ENCODE measurements around the gene FCAMR.

Gene FCAMR

GRCh38 chr1:206955476-206956451, 14.5 kb downstream of the FCAMR start:
- peak in 3 of 4 experiments; percentile 50 to 84 (median 76) for DNase-seq

GRCh38 chr1:206954459-206955342, 15.6 kb downstream of the FCAMR start:
- DNase-seq: no peak

- DNase-seq: peak in 2 of 4 experiments; percentile 11 to 15
These were observed 16.6 kb downstream of the FCAMR start for GRCh38 chr1:206953626-206954025.

GRCh38 chr1:206953126-206953525, 17.1 kb downstream of the FCAMR start:
- no peak for DNase-seq

- DNase-seq: peak; percentile 88 to 95 (median 90)
These were observed 18.1 kb downstream of the FCAMR start for GRCh38 chr1:206952171-206952570.

GRCh38 chr1:206951318-206952100, 18.8 kb downstream of the FCAMR start:
- DNase-seq: peak in 2 of 4 experiments; percentile 19 to 31

- DNase-seq: peak in 1 of 4 experiments; percentile 11
These were observed 20.6 kb downstream of the FCAMR start for GRCh38 chr1:206949641-206950040.

- DNase-seq: peak; percentile 70 to 85 (median 82)
These were observed 21.1 kb downstream of the FCAMR start for GRCh38 chr1:206949208-206949607.

GRCh38 chr1:206947255-206947654, 23.0 kb downstream of the FCAMR start:
- DNase-seq: peak; percentile 51 to 73 (median 63)

GRCh38 chr1:206946261-206946660, 24.0 kb downstream of the FCAMR start, which contains the start of gene PIGR:
TSS of gene PIGR (minus strand) at chr1:206946466. CDS start at chr1:206940531, 5,935 bp downstream.
- no peak for DNase-seq

GRCh38 chr1:206945779-206946178, 24.5 kb downstream of the FCAMR start:
- DNase-seq: no peak

- no peak for DNase-seq
These were observed 25.6 kb downstream of the FCAMR start for GRCh38 chr1:206944703-206945102.

GRCh38 chr1:206941766-206942418, 28.4 kb downstream of the FCAMR start:
- no peak for DNase-seq

GRCh38 chr1:206940588-206940936, 29.7 kb downstream of the FCAMR start:
- no peak for DNase-seq

GRCh38 chr1:206939841-206940587, 30.2 kb downstream of the FCAMR start:
- no peak for DNase-seq

- no peak for DNase-seq
These were observed 31.1 kb downstream of the FCAMR start for GRCh38 chr1:206939131-206939530.

- DNase-seq: peak in 3 of 4 experiments; percentile 53 to 76 (median 66)
These were observed 32.8 kb downstream of the FCAMR start for GRCh38 chr1:206937425-206937824.

- DNase-seq: peak; percentile 81 to 90 (median 85)
These were observed 34.7 kb downstream of the FCAMR start for GRCh38 chr1:206935491-206936067.

- DNase-seq: peak; percentile 81 to 93 (median 88)
These were observed 36.8 kb downstream of the FCAMR start for GRCh38 chr1:206933333-206933945.

- peak; percentile 70 to 87 (median 82) for DNase-seq
These were observed 38.1 kb downstream of the FCAMR start for GRCh38 chr1:206932177-206932576.

All from suppressor macrophage (primary cell).